ENCODE results near the gene MYZAP. TPM values are rescaled to one million over a fixed set of nuclear protein-coding genes. Genes with fewer than 3 reads are reported as not detected.

Gene MYZAP
- total RNA-seq, 4 donors from 2014 or later, result 0.98 to 9.3 (median 2.7) TPM

DNA sequence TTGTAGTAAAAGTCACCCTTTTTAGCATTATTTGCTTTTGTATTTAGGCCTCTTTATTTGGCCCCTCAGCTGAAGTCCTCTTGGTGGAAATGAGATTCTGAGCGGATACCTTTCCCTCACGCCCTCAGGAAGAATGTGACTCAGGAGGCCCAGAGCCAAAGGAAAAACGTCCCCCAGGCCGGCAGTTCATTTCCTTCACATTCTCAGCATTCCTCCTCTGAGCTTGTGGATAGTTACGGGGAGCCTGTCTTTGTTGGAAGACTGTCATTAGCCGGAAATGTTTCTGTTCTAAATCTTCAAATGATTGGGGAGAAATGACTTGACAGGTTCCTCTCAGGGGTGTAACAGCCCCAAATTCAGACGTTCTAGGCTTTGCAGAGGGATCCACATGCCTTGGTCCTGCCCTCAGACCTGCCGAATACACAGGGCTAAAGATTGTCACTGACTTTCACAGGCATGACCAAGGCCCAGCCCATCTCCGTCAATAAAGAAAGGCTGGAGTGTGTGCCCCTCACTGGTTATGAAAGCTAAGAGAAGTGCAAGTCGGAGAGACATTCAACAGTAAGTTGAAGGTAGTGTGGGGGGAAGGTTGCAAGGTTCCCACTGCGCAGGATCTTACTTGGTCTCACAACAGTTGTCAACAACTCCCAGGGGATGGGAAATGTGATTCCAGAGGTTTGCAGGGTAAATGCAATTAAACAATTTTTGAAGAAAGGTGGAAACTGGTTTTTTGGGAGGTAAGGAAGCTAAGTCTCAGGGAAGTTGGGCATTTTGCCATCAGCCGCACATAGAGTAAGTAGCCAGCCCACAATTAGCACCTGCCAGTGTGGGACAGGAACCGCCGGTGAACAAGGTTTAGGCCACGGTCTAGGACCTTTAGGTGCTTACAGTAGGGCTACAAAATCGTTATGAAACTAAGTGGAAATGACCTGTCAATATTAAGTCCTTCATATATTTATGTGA is 39.7 kb upstream of the MYZAP start:
- Histone ChIP-seq H3K36me3 (peaks cover 0 to 8% (median 0%) of the 10 kb centered on the region in 3 donors), H3K4me3 (no peak overlapping the region), H3K27me3 (no peaks in the 10 kb centered on the region), H3K4me1 (peaks cover 0 to 27% (median 4%) of the 10 kb centered on the region in 4 donors), H3K9me3 (no peaks in the 10 kb centered on the region), H3K27ac (peak overlapping the region in 3 of 4 donors; percentile 15 to 70 (median 68))
- 49 to 50% methylated on average over 16 of the region's 16 CpGs for WGBS, 2 donors
- DNase-seq (ENCODE audit: low spot score in 2 of 2), result no peak
- no peak for TF ChIP-seq POLR2A (IDR thresholded peaks at IDR 0.05)
- peak in 1 of 2 donors; percentile 13 for TF ChIP-seq EP300 (IDR thresholded peaks at IDR 0.05)

DNA sequence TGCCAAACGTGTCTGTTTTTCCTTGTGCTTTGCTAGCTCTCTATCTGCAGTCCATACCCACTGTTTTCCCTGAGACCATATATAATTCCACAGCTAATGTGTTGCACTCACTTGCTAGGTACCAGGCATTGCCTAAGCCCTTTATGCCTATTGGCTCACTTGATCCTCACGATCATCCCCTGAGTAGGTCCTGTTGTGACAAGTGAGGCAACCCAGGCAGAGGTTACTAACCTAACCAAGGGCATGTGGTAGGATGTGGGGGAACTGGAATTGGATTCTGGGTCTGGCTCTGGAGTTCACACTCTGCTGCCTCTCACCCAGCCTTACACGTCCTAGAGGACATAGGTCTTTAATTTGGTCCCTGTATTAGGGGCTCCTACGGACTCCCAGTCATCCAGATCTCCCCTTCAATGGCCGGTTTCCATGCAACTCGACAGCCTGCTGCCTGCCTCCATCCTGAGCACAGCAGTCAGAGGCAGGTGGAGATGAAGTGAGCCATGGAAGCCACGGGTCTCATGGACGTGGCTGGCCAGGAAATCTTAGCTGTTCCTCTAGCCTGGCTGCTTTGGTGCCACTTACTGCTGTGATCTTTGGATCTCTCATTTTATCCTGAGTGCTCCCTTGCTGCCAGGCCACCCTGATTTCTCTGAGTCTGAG is 38.9 kb upstream of the MYZAP start:
- Histone ChIP-seq H3K27ac (peak overlapping the region in 1 of 4 donors; percentile 70), H3K4me3 (no peak overlapping the region), H3K27me3 (no peaks in the 10 kb centered on the region), H3K4me1 (peaks cover 0 to 27% (median 4%) of the 10 kb centered on the region in 4 donors), H3K36me3 (no peaks in the 10 kb centered on the region), H3K9me3 (no peaks in the 10 kb centered on the region)
- WGBS, 2 donors, result 86 to 89% methylated on average over 8 of the region's 8 CpGs
- DNase-seq (ENCODE audit: low spot score in 2 of 2), result no peak
- TF ChIP-seq EP300 (IDR thresholded peaks at IDR 0.05) (no peak), POLR2A (IDR thresholded peaks at IDR 0.05) (no peak)

DNA sequence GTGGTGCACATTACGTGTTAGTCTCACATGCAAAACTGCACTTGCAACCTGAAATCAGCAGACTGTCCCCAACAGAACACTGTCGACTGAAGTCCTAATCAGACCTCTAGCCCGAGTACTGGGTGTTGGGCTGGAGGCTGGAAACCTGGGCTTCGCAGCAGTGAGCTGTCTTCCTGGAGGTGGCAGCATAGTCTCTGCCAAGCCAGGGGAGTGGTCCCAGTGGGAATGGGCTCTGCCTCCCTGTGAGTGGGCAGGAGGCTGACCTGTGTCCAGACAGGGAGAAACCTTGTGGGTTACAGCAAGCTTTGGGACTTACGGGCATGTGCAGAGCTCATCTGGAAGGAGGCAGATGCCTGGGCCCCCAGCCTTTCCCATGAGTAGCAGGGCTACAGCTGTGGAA is 38.2 kb upstream of the MYZAP start:
- WGBS, 2 donors, result 89 to 95% methylated on average over 5 of the region's 5 CpGs
- Histone ChIP-seq H3K9me3 (no peaks in the 10 kb centered on the region), H3K4me3 (no peak overlapping the region), H3K4me1 (peaks cover 0 to 27% (median 4%) of the 10 kb centered on the region in 4 donors), H3K27ac (no peak overlapping the region), H3K36me3 (no peaks in the 10 kb centered on the region), H3K27me3 (no peaks in the 10 kb centered on the region)
- TF ChIP-seq EP300 (IDR thresholded peaks at IDR 0.05), result no peak
- TF ChIP-seq, protein P1, sequence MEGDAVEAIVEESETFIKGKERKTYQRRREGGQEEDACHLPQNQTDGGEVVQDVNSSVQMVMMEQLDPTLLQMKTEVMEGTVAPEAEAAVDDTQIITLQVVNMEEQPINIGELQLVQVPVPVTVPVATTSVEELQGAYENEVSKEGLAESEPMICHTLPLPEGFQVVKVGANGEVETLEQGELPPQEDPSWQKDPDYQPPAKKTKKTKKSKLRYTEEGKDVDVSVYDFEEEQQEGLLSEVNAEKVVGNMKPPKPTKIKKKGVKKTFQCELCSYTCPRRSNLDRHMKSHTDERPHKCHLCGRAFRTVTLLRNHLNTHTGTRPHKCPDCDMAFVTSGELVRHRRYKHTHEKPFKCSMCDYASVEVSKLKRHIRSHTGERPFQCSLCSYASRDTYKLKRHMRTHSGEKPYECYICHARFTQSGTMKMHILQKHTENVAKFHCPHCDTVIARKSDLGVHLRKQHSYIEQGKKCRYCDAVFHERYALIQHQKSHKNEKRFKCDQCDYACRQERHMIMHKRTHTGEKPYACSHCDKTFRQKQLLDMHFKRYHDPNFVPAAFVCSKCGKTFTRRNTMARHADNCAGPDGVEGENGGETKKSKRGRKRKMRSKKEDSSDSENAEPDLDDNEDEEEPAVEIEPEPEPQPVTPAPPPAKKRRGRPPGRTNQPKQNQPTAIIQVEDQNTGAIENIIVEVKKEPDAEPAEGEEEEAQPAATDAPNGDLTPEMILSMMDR (IDR thresholded peaks at IDR 0.05), result no peak
- no peak for TF ChIP-seq POLR2A (IDR thresholded peaks at IDR 0.05)
- DNase-seq (ENCODE audit: low spot score in 2 of 2), result no peak

DNA sequence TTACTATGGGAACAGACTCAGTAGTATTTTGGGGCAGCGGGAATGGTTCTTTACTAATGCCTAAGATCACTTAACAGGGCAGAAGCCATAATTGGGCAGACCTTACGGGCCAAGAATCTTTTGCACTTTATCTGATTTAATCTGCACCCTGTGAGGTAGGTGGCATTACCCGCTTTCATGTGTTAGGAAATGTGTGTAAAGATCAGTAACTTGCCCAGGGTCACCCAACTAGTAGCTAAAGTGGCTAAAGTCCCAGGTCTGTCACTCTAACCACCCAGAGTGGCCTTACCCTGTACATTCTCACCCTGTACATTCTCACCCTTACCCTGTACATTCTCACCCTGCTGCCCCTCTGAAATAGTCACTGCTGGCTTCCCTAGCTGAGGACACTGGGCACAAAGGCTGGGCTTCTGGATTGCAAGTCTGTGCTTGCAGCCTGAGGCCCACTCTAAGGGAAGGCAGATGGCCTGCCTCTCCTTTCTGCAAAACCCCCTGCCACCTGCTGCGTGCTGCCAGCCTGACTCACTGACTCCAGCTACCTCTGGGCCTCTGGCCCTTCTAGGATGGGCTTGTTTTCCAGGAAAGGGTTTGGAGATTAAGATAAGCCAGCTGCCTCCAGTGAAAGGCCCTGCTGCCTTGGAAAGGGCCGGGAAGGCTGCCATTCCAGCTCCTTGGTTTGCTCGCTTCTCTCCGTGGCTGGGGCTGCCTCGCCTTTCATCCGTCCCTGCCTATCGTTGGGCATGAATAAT is 37.5 kb upstream of the MYZAP start:
- peaks cover 0 to 27% (median 4%) of the 10 kb centered on the region in 4 donors for H3K4me1 ChIP-seq
- H3K36me3 ChIP-seq, result no peaks in the 10 kb centered on the region
- no peaks in the 10 kb centered on the region for H3K9me3 ChIP-seq
- no peak for DNase-seq (ENCODE audit: low spot score in 2 of 2)
- 49 to 68% methylated on average over 9 to 10 of the region's 10 CpGs for WGBS, 2 donors
- H3K4me3 ChIP-seq, result no peak overlapping the region
- TF ChIP-seq POLR2A (IDR thresholded peaks at IDR 0.05) (no peak), EP300 (IDR thresholded peaks at IDR 0.05) (no peak)
- TF ChIP-seq, protein P1 (IDR thresholded peaks at IDR 0.05), result no peak
- no peaks in the 10 kb centered on the region for H3K27me3 ChIP-seq
- no peak overlapping the region for H3K27ac ChIP-seq

DNA sequence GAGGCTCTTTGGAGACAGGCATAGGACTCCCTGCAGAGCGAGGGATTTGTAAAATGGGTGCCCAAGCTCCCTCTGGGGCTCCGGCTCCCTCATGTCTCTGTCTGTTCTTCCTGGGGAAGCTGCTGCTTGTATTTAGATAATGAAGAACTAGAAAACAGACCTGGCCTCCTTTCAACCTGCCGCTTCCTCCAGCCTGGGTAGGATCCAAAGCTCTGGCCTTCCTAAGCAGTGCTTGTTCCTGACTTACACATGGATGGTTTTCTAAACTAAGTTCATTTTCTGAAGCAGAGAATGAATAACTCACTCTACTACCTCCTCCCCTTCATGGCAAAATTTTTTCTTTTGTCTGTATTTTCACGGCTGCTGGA is 36.9 kb upstream of the MYZAP start:
- no peak for DNase-seq (ENCODE audit: low spot score in 2 of 2)
- whole genome bisulfite sequencing, 2 donors, result 79 to 86% methylated on average over 4 of the region's 4 CpGs
- Histone ChIP-seq H3K36me3 (no peaks in the 10 kb centered on the region), H3K4me3 (no peak overlapping the region), H3K27ac (no peak overlapping the region), H3K4me1 (peaks cover 0 to 27% (median 4%) of the 10 kb centered on the region in 4 donors), H3K9me3 (no peaks in the 10 kb centered on the region), H3K27me3 (no peaks in the 10 kb centered on the region)
- TF ChIP-seq EP300 (IDR thresholded peaks at IDR 0.05) (no peak), POLR2A (IDR thresholded peaks at IDR 0.05) (no peak)
- TF ChIP-seq, protein P1 (IDR thresholded peaks at IDR 0.05), result no peak
